Measurements from ENCODE around the gene IL12B.
"Not testable (repeated sequence)": the region's sequence is repeated elsewhere in the genome, so short reads cannot be mapped to it uniquely, and the experiment has no call there.

Gene IL12B

GRCh38 chr5:159297300-159297699 lies 33.0 kb downstream of the IL12B start:
- not testable (repeated sequence) for DNase-seq (ENCODE audit: low read depth in 2 of 3, low spot score in 1 of 3)

DNA sequence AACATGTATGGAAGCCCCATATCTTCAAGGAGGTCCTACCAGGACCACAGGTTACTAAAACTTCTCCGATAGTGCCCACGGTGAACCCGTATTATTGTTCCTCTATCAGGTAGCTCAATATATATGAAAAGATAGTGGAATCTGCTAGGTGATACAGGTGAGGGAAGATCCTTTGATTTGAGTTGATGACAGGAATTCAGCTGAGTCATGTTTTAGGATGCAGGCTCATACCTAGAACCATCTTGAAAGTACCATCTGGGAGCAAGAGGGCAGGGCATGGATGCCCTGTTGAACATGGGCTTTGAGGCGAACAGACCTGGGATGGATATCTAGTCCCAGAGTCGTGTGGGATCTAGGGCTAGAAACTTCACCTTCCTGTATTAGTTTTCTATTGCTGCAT lies 35.4 kb downstream of the IL12B start:
- no peak for DNase-seq (ENCODE audit: low read depth in 2 of 3, low spot score in 1 of 3)

DNA sequence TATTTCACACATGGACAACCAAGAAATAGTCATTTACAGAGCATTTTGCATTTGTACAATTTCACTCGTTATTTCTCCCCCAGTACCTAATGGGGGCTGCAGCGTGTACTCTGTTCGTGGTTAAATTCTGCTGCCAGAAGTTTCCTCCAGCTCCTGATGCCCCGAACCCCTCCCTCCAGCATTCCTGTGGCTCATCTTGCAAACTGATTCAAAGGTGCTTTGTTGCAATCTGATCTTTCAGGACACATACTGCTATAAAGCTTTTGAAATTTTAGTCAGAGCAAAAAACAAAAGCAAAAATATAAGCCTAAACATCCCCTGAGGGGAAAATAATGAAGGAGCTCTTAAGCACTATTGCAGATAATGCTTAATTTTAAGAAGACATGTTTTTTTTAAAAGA lies 39.5 kb downstream of the IL12B start:
- DNase-seq (ENCODE audit: low read depth in 2 of 3, low spot score in 1 of 3): no peak

DNA sequence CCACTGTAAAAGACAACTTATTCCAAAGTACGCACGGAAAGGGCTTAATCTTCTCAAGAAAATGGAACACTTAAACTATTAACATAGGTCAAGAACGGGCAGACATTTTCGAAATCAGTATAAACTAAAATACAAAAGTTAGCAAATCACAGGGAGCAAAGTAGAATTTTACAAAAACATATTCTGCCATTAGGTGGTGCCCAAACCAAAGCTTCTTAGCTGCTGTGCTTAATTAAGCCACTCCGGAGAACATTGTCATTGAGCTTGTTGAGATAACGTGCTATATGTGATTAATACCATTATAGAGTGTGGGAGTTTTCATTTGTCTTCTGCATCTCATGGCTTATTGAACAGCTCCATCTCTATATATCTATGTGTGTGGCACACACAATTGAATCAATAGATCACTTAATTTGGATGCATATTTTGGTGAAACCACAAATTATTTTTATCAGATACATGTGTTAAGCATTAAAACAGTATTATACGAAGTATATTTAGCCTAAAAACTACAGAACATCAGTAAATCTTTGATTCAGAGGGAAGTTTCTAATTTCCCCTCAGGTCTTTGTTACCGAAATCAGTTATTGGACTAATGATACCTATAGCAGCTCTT lies 43.8 kb downstream of the IL12B start:
- no peak for DNase-seq (ENCODE audit: low read depth in 2 of 3, low spot score in 1 of 3)

- DNase-seq (ENCODE audit: low read depth in 2 of 3, low spot score in 1 of 3): no peak
Measured at GRCh38 chr5:159274676-159275075, 55.6 kb downstream of the IL12B start.

DNA sequence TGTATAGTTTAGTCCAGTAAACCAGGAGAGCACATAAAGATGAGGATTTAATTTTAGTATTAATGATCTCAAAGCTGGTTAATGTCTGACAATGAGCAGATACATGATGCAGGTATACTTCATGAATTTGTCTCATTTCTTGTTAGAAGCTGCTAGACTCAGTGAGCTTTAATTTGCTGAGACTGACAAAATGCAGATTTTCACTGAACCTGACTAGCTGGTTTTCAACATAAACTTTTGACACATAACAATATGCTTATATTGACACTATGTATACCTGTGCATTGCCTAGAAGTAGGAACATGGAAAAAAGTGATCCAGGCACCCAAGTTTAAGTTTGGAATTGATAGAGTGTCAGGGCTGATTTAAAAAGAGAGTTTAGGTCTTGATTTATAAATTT lies 56.4 kb downstream of the IL12B start:
- no peak for DNase-seq (ENCODE audit: low read depth in 2 of 3, low spot score in 1 of 3)

GRCh38 chr5:159269723-159270122 lies 60.6 kb downstream of the IL12B start:
- no peak for DNase-seq (ENCODE audit: low read depth in 2 of 3, low spot score in 1 of 3)

DNA sequence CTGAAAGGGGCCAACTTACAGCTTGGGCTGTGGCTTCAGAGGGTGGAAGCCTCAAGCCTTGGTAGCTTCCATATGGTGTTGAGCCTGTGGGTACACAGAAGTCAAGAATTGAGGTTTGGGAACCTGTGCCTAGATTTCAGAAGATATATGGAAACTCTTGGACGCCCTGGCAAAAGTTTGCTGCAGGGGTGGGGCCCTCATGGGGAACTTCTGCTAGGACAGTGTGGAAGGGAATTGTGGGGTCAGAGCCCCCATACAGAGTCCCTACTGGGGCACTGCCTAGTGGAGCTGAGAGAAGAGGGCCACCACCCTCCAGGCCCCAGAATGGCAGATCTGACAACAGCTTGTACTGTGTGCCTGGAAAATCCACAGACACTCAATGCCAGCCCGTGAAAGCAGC lies 63.5 kb downstream of the IL12B start:
- DNase-seq (ENCODE audit: low read depth in 2 of 3, low spot score in 1 of 3): not testable (repeated sequence)

Data from stimulated activated CD4-positive, alpha-beta T cell treated with anti-CD3 and anti-CD28 coated beads, Interleukin-12 subunit alpha, Interleukin-12 subunit beta, amount 100 ng/mL, for 48 hours (primary cell).